Thoracic aorta (tissue), 2 donors: ENCODE data around the gene ZFAND4. TPM values are rescaled to one million over a fixed set of nuclear protein-coding genes. Genes with fewer than 3 reads are reported as not detected.

Source experiments
- ATAC-seq: fragments of 150-250 bp; one replicate; pipeline ENCODE4 v1.8.0; 2017; ENCODE audit warnings: low read depth; ENCODE audit not compliant: insufficient number of reproducible peaks, low FRiP score
- DNase-seq: peaks from one replicate; pipeline ENCODE4 v3.0.0-alpha.2; 2020; ENCODE audit warnings: low spot score
- H3K27ac ChIP-seq, 2 donors: fragments of 200-600 bp; sonication (generic); 1 replicate in 1 of 2; 2 replicates in 1 of 2; pipeline ENCODE4 v1.5.1; 2016; ENCODE audit warnings: mild to moderate bottlenecking in 2 of 2, moderate library complexity in 2 of 2
- H3K27me3 ChIP-seq: fragments of 200-600 bp; sonication (generic); replicated peaks from 2 replicates; pipeline ENCODE4 v1.6.0; 2016; ENCODE audit warnings: mild to moderate bottlenecking; ENCODE audit not compliant: insufficient read depth
- H3K36me3 ChIP-seq: fragments of 200-600 bp; sonication (generic); one replicate; pipeline ENCODE4 v1.5.1; 2016
- H3K4me1 ChIP-seq, 2 donors: fragments of 200-600 bp; sonication (generic); 1 replicate in 1 of 2; 2 replicates in 1 of 2; pipeline versions ENCODE4 v1.5.1 to v1.6.0; 2016; ENCODE audit warnings: low read depth in 2 of 2, mild to moderate bottlenecking in 1 of 2; ENCODE audit not compliant: control insufficient read depth in 1 of 2
- H3K4me3 ChIP-seq: fragments of 200-600 bp; sonication (generic); 2 replicates; pipeline ENCODE4 v1.5.1; 2016; ENCODE audit warnings: mild to moderate bottlenecking
- H3K9me3 ChIP-seq: fragments of 200-600 bp; sonication (generic); 2 replicates; pipeline ENCODE4 v1.5.1; 2016
- total RNA-seq, 2 donors: library from RNA; depleted of rRNA; stranded (reverse); fragments of >200 nt; gene quantifications; one replicate each; pipeline versions ENCODE4 v1.1.0 to v1.2.3, GENCODE V29; 2016
- TF ChIP-seq, protein P1 (sequence below): fragments of 200-600 bp; sonication (generic); IDR thresholded peaks from one replicate; pipeline ENCODE4 v1.5.1; 2019; ENCODE audit warnings: antibody characterized with exemption

Gene ZFAND4
- total RNA-seq, 2 donors from 2014 or later, result 10.3 to 40.4 TPM

DNA sequence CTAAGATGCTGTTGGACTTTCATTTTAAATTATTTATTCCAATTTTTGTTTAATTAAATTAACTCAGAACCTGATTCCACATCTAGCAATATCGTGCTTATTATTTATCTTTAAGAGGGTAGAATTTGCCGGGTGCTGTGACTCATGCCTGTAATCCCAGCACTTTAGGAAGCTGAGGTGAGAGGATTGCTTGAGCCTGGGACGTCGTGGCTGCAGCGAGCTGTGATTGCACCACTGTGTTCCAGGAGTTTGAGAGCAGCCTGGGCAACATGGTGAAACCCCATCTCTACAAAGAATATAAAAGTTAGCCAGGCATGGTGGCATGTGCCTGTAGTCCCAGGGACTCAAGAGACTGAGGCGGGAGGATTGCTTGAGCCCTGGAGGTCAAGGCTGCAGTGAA, 47.8 kb downstream of the ZFAND4 start:
- H3K36me3 ChIP-seq, result peaks cover 4% of the 10 kb centered on the region
- TF ChIP-seq, protein P1, sequence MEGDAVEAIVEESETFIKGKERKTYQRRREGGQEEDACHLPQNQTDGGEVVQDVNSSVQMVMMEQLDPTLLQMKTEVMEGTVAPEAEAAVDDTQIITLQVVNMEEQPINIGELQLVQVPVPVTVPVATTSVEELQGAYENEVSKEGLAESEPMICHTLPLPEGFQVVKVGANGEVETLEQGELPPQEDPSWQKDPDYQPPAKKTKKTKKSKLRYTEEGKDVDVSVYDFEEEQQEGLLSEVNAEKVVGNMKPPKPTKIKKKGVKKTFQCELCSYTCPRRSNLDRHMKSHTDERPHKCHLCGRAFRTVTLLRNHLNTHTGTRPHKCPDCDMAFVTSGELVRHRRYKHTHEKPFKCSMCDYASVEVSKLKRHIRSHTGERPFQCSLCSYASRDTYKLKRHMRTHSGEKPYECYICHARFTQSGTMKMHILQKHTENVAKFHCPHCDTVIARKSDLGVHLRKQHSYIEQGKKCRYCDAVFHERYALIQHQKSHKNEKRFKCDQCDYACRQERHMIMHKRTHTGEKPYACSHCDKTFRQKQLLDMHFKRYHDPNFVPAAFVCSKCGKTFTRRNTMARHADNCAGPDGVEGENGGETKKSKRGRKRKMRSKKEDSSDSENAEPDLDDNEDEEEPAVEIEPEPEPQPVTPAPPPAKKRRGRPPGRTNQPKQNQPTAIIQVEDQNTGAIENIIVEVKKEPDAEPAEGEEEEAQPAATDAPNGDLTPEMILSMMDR, result no peak
- H3K27ac ChIP-seq, result no peak overlapping the region
- H3K4me1 ChIP-seq, result peaks cover 9 to 27% of the 10 kb centered on the region in 2 donors
- ATAC-seq, result no peak
- no peaks in the 10 kb centered on the region for H3K27me3 ChIP-seq
- no peaks in the 10 kb centered on the region for H3K9me3 ChIP-seq
- DNase-seq, result no peak
- H3K4me3 ChIP-seq, result no peak overlapping the region

DNA sequence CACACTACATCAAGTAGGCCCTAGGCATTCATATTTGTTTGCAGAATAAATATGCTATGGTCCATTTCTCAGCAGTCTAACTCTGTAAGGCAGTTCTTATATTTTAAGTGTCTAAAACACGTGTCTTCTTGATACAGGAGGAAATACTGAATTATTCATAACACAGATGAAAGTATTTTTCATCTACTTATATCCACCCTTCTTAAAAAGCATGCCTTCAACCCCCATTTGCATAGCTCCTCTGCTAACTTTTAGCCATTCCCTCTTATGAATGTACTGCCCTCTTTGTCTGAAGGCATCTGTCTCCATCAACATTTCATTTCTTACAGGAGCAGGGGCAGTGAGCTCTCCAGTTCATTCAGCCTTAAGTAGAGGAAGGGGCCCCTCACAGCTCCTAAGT, 57.7 kb downstream of the ZFAND4 start:
- Histone ChIP-seq H3K27ac (no peak overlapping the region), H3K9me3 (no peaks in the 10 kb centered on the region), H3K4me1 (no peaks in the 10 kb centered on the region), H3K36me3 (no peaks in the 10 kb centered on the region), H3K4me3 (no peak overlapping the region), H3K27me3 (no peaks in the 10 kb centered on the region)
- no peak for ATAC-seq
- TF ChIP-seq, protein P1, result no peak
- no peak for DNase-seq

DNA sequence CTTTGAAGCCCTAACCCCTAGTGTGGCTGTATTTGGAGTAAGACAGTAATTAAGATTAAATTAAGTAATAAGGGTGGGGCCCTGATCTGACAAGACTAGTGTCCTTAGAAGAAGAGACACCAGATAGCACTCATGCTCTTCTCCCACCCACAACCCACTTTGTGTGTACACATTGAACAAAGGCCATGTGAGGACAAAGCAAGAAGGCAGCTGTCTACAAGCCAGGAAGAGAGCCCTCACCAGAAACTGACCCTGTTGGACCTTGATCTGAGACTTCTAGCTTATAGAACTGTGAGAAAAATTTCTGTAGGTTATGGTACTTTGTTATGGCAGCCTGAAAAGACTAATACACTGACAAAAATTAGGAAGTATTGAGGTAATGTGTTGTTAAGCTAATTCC, 59.8 kb downstream of the ZFAND4 start:
- Histone ChIP-seq H3K36me3 (no peaks in the 10 kb centered on the region), H3K9me3 (no peaks in the 10 kb centered on the region), H3K4me3 (no peak overlapping the region), H3K4me1 (no peaks in the 10 kb centered on the region), H3K27me3 (no peaks in the 10 kb centered on the region), H3K27ac (no peak overlapping the region)
- ATAC-seq (no peak), DNase-seq (no peak)
- TF ChIP-seq, protein P1, result no peak

DNA sequence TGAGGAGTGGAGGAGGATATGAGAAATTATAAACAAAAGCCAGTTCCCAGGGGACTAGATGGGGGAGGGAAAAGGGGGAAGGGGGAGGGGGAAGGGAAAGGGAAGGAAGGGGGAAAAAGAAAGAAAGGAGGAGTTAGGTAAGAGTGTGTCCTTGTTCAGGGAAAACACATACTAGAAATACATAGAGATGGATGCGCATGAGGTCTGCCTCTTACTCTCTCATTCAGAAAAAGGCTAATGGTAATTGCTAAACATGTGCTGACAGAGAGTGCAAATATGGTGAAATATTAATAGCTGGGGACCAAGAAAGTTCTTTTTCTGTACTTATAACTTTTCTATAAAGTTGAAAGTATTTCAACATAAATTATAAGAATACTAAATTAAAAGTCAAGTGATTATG, 64.5 kb downstream of the ZFAND4 start:
- H3K27me3 ChIP-seq, result no peaks in the 10 kb centered on the region
- no peaks in the 10 kb centered on the region for H3K9me3 ChIP-seq
- no peak for DNase-seq
- TF ChIP-seq, protein P1, result no peak
- ATAC-seq, result no peak
- no peak overlapping the region for H3K27ac ChIP-seq
- H3K4me3 ChIP-seq, result no peak overlapping the region
- no peaks in the 10 kb centered on the region for H3K4me1 ChIP-seq
- H3K36me3 ChIP-seq, result no peaks in the 10 kb centered on the region

DNA sequence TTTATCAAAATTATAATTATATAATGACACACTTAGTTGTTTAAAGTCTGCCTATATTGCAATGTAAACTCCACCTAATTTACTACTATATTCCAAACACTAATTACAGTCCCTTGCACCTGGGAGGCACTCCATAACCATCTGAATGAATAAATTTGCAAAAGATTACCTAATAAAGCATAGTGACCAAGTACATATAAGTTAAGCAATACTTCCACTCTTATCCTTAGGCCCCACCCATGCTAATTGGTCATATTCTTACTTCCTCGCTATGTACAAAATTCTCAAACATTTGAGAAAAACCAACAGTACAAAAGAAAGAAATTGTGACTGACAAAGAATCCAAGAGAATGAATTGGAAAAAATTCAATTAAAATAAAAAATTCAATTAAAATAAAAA, 65.3 kb downstream of the ZFAND4 start:
- H3K4me3 ChIP-seq, result no peak overlapping the region
- DNase-seq, result no peak
- no peaks in the 10 kb centered on the region for H3K27me3 ChIP-seq
- H3K36me3 ChIP-seq, result no peaks in the 10 kb centered on the region
- no peaks in the 10 kb centered on the region for H3K4me1 ChIP-seq
- TF ChIP-seq, protein P1, result no peak
- no peaks in the 10 kb centered on the region for H3K9me3 ChIP-seq
- ATAC-seq, result no peak
- no peak overlapping the region for H3K27ac ChIP-seq
